Measurements from ENCODE around the gene DUT. TPM values are rescaled to one million over a fixed set of nuclear protein-coding genes. Genes with fewer than 3 reads are reported as not detected.

The DUT gene
- polyA plus RNA-seq, 6 donors from 2014 or later = 106 to 117 (median 112) TPM

GRCh38 chr15:48336940-48337339, 5.7 kb downstream of the DUT start:
- ATAC-seq (ENCODE audit: low read depth in 2 of 2) (peak; percentile 31 to 35), DNase-seq (peak; percentile 12)
- peaks cover 3 to 12% (median 8%) of the 10 kb centered on the region in 3 donors for H3K4me1 Mint-ChIP-seq
- no peaks in the 10 kb centered on the region for H3K9me3 Mint-ChIP-seq
- no peaks in the 10 kb centered on the region for H3K27me3 Mint-ChIP-seq
- no peak overlapping the region for H3K4me3 Mint-ChIP-seq
- peak overlapping the region in 1 of 6 donors; percentile 53 for H3K27ac Mint-ChIP-seq
- peaks cover 0 to 6% of the 10 kb centered on the region in 2 donors for H3K36me3 Mint-ChIP-seq

GRCh38 chr15:48337607-48338006, 6.4 kb downstream of the DUT start:
- H3K27ac Mint-ChIP-seq = no peak overlapping the region
- no peak for ATAC-seq (ENCODE audit: low read depth in 2 of 2)
- no peaks in the 10 kb centered on the region for H3K9me3 Mint-ChIP-seq
- no peaks in the 10 kb centered on the region for H3K27me3 Mint-ChIP-seq
- no peak for DNase-seq
- no peak overlapping the region for H3K4me3 Mint-ChIP-seq
- H3K36me3 Mint-ChIP-seq = peaks cover 0 to 10% of the 10 kb centered on the region in 2 donors
- H3K4me1 Mint-ChIP-seq = peaks cover 3 to 6% (median 5%) of the 10 kb centered on the region in 3 donors

- Mint-ChIP-seq H3K4me3 (no peak overlapping the region), H3K27me3 (no peaks in the 10 kb centered on the region), H3K4me1 (no peaks in the 10 kb centered on the region), H3K9me3 (no peaks in the 10 kb centered on the region), H3K36me3 (peaks cover 0 to 8% of the 10 kb centered on the region in 2 donors), H3K27ac (no peak overlapping the region)
- no peak for DNase-seq
- no peak for ATAC-seq (ENCODE audit: low read depth in 2 of 2)
These were observed 8.9 kb downstream of the DUT start for GRCh38 chr15:48340111-48340510.

- Mint-ChIP-seq H3K27ac (peak overlapping the region in 1 of 6 donors; percentile 40), H3K27me3 (no peaks in the 10 kb centered on the region), H3K4me1 (no peaks in the 10 kb centered on the region), H3K9me3 (no peaks in the 10 kb centered on the region), H3K36me3 (peaks cover 0 to 8% of the 10 kb centered on the region in 2 donors), H3K4me3 (no peak overlapping the region)
- ATAC-seq (ENCODE audit: low read depth in 2 of 2) (no peak), DNase-seq (no peak)
These were observed 12.6 kb downstream of the DUT start for GRCh38 chr15:48343865-48344264.

- H3K9me3 Mint-ChIP-seq = no peaks in the 10 kb centered on the region
- no peaks in the 10 kb centered on the region for H3K27me3 Mint-ChIP-seq
- peaks cover 0 to 8% of the 10 kb centered on the region in 2 donors for H3K36me3 Mint-ChIP-seq
- ATAC-seq (ENCODE audit: low read depth in 2 of 2) (no peak), DNase-seq (no peak)
- no peaks in the 10 kb centered on the region for H3K4me1 Mint-ChIP-seq
- no peak overlapping the region for H3K4me3 Mint-ChIP-seq
- H3K27ac Mint-ChIP-seq = peak overlapping the region in 1 of 6 donors; percentile 78
These were observed 14.3 kb downstream of the DUT start for GRCh38 chr15:48345516-48345915.

GRCh38 chr15:48352474-48353072, 21.3 kb downstream of the DUT start:
- Mint-ChIP-seq H3K27ac (no peak overlapping the region), H3K9me3 (no peaks in the 10 kb centered on the region), H3K27me3 (no peaks in the 10 kb centered on the region), H3K4me1 (peaks cover 0 to 4% (median 0%) of the 10 kb centered on the region in 3 donors), H3K36me3 (no peaks in the 10 kb centered on the region), H3K4me3 (no peak overlapping the region)
- ATAC-seq (ENCODE audit: low read depth in 2 of 2) (peak; percentile 71), DNase-seq (peak; percentile 38)

- Mint-ChIP-seq H3K27me3 (no peaks in the 10 kb centered on the region), H3K4me3 (no peak overlapping the region), H3K36me3 (no peaks in the 10 kb centered on the region), H3K27ac (no peak overlapping the region), H3K4me1 (peaks cover 0 to 4% (median 0%) of the 10 kb centered on the region in 3 donors), H3K9me3 (no peaks in the 10 kb centered on the region)
- DNase-seq (no peak), ATAC-seq (ENCODE audit: low read depth in 2 of 2) (no peak)
These were observed 23.6 kb downstream of the DUT start for GRCh38 chr15:48354694-48355303.

GRCh38 chr15:48355377-48355776, 24.1 kb downstream of the DUT start:
- no peaks in the 10 kb centered on the region for H3K36me3 Mint-ChIP-seq
- no peak overlapping the region for H3K4me3 Mint-ChIP-seq
- DNase-seq (no peak), ATAC-seq (ENCODE audit: low read depth in 2 of 2) (no peak)
- H3K27me3 Mint-ChIP-seq = no peaks in the 10 kb centered on the region
- H3K4me1 Mint-ChIP-seq = peaks cover 0 to 4% (median 0%) of the 10 kb centered on the region in 3 donors
- no peak overlapping the region for H3K27ac Mint-ChIP-seq
- no peaks in the 10 kb centered on the region for H3K9me3 Mint-ChIP-seq

GRCh38 chr15:48358229-48359152, 27.3 kb downstream of the DUT start:
- no peaks in the 10 kb centered on the region for H3K9me3 Mint-ChIP-seq
- H3K4me1 Mint-ChIP-seq = no peaks in the 10 kb centered on the region
- no peaks in the 10 kb centered on the region for H3K27me3 Mint-ChIP-seq
- no peaks in the 10 kb centered on the region for H3K36me3 Mint-ChIP-seq
- no peak overlapping the region for H3K4me3 Mint-ChIP-seq
- DNase-seq = no peak
- ATAC-seq (ENCODE audit: low read depth in 2 of 2) = no peak
- H3K27ac Mint-ChIP-seq = peak overlapping the region in 1 of 6 donors; percentile 49

GRCh38 chr15:48360841-48361240, 29.6 kb downstream of the DUT start:
- Mint-ChIP-seq H3K27ac (no peak overlapping the region), H3K9me3 (peaks cover 0 to 3% (median 0%) of the 10 kb centered on the region in 7 donors), H3K36me3 (no peaks in the 10 kb centered on the region), H3K27me3 (peaks cover 0 to 8% (median 5%) of the 10 kb centered on the region in 3 donors), H3K4me3 (no peak overlapping the region), H3K4me1 (no peaks in the 10 kb centered on the region)
- no peak for DNase-seq
- ATAC-seq (ENCODE audit: low read depth in 2 of 2) = no peak

GRCh38 chr15:48361685-48362084, 30.5 kb downstream of the DUT start:
- Mint-ChIP-seq H3K4me1 (no peaks in the 10 kb centered on the region), H3K36me3 (no peaks in the 10 kb centered on the region), H3K4me3 (no peak overlapping the region), H3K9me3 (peaks cover 0 to 3% (median 0%) of the 10 kb centered on the region in 7 donors), H3K27me3 (peaks cover 0 to 15% (median 9%) of the 10 kb centered on the region in 3 donors), H3K27ac (peak overlapping the region in 1 of 6 donors; percentile 4)
- no peak for ATAC-seq (ENCODE audit: low read depth in 2 of 2)
- DNase-seq = no peak

- no peak overlapping the region for H3K4me3 Mint-ChIP-seq
- no peak overlapping the region for H3K27ac Mint-ChIP-seq
- no peaks in the 10 kb centered on the region for H3K4me1 Mint-ChIP-seq
- H3K36me3 Mint-ChIP-seq = no peaks in the 10 kb centered on the region
- ATAC-seq (ENCODE audit: low read depth in 2 of 2) = no peak
- H3K9me3 Mint-ChIP-seq = peaks cover 0 to 3% (median 0%) of the 10 kb centered on the region in 7 donors
- DNase-seq = no peak
- H3K27me3 Mint-ChIP-seq = peaks cover 0 to 32% (median 21%) of the 10 kb centered on the region in 3 donors
These were observed 32.2 kb downstream of the DUT start for GRCh38 chr15:48363474-48363873.

GRCh38 chr15:48365575-48365974, 34.3 kb downstream of the DUT start:
- H3K9me3 Mint-ChIP-seq = peaks cover 0 to 3% (median 0%) of the 10 kb centered on the region in 7 donors
- H3K4me1 Mint-ChIP-seq = no peaks in the 10 kb centered on the region
- H3K27ac Mint-ChIP-seq = no peak overlapping the region
- H3K36me3 Mint-ChIP-seq = no peaks in the 10 kb centered on the region
- H3K4me3 Mint-ChIP-seq = no peak overlapping the region
- no peak for DNase-seq
- ATAC-seq (ENCODE audit: low read depth in 2 of 2) = no peak
- peaks cover 5 to 41% (median 21%) of the 10 kb centered on the region in 3 donors for H3K27me3 Mint-ChIP-seq
